ENCODE measurements around the gene PATE2.

PATE2 gene

GRCh38 chr11:125778728-125779127 is at the start of gene PATE2:
TSS of gene PATE2 (minus strand) at chr11:125778828. CDS start at chr11:125778773, 55 bp downstream.
- DNase-seq = no peak

DNA sequence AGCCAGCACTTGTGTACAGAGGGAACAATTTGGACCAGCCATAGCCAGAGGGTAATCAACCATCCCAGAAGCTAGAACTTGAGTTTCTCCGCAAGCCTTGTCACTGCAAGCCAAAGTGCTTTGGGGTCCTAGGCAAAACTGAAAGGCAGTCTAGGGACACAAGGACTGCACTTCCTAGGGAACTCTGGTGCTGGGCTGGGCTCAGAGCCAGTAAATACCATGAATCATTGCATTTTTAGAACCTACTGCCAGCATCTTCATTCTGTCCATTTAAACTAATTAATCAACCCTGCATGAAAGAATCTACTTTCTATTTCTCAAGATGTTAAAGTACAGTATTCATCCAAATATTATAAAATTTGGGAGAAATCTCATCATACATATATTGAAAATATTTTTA is 29.3 kb upstream of the PATE2 start:
- DNase-seq = no peak

DNA sequence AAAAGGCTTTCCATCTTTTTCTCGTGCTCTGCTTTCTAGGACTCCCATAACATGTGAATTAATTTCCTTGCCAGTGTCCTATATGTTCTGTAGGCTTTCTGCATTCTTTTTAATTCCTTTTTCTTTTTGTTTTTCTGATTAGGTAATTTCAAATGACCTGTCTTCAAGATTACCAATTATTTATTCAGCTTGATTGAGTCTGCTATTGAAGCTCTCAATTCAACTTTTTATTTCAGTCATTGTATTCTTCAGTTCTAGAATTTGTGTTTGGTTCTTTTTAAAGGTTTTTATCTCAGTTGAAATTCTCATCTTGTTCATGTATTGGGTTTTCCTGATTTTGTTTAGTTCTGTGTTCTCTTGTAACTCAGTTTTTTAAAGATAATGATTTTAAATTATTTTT is 23.8 kb upstream of the PATE2 start:
- no peak for DNase-seq

DNA sequence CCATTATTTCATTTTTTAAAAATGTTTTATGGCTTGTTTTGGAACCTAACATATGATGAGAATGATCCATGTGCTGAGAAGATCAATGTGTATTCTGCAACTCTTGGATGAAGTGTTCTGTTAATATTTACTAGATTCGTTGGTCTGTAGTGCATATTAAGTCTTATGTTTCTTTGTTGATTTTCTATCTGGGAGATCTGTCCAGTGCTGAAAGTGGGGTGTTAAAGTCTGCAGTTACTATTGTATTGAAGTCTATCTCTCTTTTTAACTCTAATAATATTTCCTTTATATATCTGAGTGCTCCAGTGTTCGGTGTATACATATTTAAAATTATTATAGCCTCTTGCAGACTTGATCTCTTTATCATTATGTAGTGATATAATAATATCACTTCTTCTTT is 21.2 kb upstream of the PATE2 start:
- DNase-seq = no peak

- no peak for DNase-seq
Measured at GRCh38 chr11:125797641-125798040, 19.0 kb upstream of the PATE2 start.

DNA sequence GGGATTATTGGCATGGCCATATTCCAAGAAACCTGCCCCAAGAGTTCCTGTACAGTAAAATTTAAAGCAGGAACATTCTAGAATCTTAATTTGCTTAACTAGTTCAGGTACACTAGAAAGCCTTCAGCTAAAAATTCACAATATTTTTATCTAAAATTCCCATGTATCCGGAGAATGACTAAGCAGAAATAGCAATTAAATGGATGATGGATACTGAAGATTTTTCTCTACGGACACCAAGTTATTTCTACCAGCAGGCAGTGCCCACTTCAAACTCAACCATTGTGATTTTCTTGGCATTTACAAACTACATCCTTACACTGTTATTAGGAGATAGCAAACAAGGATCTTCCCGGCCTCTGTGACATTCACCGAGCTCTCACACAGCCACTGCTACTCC is 12.2 kb upstream of the PATE2 start:
- DNase-seq = no peak

DNA sequence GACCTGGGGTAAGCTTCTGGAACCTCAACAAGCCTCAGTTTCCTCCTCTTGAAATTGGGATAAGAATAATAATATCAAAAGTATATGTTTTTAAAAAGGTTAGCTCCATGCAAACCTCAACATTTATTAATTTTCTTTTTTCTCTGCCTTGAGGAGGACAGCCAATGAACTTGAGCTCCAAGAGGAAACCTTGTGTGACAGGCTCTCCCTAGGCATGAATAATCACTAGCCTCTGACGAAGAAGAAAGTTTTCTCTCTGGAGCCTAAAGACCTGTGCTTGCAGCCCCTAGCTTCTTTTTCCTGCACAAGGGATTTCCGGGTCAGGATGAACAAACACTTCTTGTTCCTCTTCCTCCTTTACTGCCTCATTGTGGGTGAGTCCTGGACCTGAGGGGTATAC is 9.2 kb upstream of the PATE2 start, which contains the start of gene PATE3:
TSS of gene PATE3 (plus strand) at position 301 of the 400 bp plus-strand sequence. CDS start at position 326, 25 bp downstream.
- no peak for DNase-seq

GRCh38 chr11:125784678-125785077 is 6.0 kb upstream of the PATE2 start:
- DNase-seq = no peak

- DNase-seq = no peak
Measured at GRCh38 chr11:125777309-125777708, 1.3 kb downstream of the PATE2 start.

DNA sequence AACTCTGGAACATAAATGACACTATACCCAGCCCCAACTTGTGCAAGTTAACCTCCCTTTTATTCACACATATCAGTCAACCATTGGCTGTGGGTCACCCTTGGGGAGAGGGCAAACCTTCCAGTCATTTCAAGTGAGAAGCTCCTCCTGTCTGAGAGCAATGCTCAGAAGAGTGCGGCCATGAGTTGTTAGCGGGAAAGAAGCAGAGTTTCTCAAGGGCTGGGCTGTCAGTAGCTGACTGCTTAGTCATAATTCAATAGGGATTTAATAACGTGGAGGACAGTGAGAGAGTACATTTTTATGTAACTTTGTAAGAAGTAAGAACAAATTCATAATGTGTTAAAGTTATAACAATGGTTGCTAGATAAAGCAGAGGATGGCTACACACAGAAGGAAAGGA is 5.1 kb downstream of the PATE2 start:
- no peak for DNase-seq

- no peak for DNase-seq
Measured at GRCh38 chr11:125772834-125773505, 5.7 kb downstream of the PATE2 start.

DNA sequence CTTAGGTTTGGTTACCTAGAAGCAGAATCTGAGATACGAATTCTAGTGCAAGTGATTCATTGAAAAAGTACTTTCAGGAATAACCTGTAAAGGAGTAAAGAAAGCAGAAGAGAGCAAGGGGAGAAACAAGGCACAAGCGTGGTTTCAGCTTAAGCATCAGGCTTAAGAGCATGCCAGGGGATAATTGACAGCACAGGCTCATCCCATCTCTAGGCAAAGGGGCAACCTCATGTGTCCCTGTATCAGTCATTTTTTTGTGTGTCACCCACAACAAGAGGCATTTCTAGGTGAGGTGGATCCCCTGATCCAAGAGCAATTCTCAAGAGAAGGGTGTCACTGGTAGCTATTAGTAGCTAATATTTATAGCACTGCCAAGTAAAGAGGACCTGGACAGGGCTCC is 8.0 kb downstream of the PATE2 start:
- no peak for DNase-seq

DNA sequence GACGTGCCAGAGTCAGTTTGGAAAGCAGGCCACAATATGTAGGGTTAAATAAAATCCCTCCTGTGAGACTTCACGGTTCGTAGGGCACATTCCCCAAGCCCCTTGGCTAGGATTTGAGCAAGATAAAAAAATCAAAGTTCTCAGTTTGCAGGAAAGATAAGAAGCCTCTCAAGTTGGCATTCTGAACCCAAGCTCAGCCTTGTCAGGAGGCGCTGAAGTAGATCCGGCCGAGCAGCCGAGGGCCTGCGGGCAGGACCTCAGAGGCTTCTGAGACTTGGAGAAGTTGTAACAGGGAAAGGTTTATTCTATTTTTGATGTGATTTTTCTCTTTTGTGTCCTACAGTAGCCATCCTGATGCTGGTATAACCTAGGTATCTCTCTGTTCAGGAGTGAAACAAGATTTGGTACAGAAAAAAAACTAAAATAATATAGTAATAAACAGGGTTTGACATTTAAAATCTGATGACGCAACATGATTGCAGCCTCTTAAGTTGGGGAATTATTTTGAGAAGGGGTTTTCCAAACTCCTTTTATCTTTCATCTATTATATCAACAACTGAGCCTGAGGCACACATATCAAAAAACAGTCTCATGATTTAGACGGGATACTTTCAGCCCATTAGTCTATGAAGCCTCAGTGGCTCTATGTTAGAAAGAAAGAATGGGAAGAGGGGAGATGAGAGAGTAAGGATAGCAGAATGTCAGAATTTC is 10.1 kb downstream of the PATE2 start:
- no peak for DNase-seq

- DNase-seq = no peak
Measured at GRCh38 chr11:125766251-125766650, 12.4 kb downstream of the PATE2 start.

GRCh38 chr11:125763483-125763882 is 15.1 kb downstream of the PATE2 start:
- DNase-seq = no peak

DNA sequence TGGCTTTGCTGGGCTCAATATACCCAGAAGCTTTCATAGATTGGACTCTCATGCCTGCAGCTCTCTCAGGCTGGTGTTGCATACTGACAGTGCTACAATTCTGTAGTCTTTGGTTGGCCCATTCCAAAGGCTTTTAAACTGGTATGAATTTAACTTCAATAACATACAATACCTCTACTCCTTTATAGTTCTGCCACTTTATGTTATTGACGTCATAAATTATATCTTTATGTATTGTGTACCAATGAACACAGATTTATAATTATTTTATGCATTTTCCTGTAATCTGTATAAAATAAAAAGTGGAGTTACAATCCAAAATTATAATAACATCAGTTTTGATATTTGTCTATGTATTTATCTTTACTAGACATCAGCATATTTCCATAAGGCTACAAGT is 16.2 kb downstream of the PATE2 start:
- DNase-seq = no peak

GRCh38 chr11:125756050-125756449 is 22.6 kb downstream of the PATE2 start:
- DNase-seq = no peak

DNA sequence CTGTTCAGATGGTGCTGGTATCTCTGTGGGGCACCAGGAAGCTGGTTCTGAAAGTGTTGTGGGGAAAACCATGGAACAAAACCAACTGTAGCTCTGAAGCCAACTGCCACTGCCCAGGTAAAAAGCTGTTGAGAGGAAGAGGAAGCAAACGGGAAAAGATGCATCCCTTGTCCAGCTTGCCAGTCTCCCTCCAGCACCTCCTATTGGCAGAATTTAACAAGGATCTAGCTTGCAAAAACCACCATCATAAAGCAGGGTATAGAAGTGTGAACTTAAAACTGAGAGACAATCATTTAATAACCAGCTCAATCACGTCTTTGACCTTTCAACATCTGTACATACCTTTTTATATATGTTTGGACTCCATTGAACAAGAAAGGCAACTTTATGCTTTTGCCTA is 28.0 kb downstream of the PATE2 start:
- DNase-seq = no peak

DNA sequence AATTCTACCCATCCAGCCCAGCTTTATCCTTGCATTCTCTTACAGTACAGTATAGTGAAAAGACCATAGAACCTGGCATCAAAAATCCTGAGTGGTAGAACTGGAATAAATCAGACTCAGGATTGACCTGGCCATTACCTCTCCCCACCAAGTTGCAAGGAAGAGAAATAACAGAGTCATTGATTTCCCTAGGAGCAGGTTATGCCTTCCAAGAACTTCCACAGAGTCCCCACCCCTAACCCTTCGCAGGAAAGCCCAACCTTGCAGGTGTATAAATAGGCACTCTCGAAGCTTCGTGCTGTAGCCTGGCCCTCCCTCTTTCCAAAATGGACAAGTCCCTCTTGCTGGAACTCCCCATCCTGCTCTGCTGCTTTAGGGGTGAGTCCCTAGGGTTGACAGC is 32.6 kb downstream of the PATE2 start, which contains the start of gene PATE1:
TSS of gene PATE1 (plus strand) at position 301 of the 400 bp plus-strand sequence. CDS start at position 327, 26 bp downstream.
- no peak for DNase-seq

- DNase-seq = no peak
Measured at GRCh38 chr11:125743681-125744080, 34.9 kb downstream of the PATE2 start.

DNA sequence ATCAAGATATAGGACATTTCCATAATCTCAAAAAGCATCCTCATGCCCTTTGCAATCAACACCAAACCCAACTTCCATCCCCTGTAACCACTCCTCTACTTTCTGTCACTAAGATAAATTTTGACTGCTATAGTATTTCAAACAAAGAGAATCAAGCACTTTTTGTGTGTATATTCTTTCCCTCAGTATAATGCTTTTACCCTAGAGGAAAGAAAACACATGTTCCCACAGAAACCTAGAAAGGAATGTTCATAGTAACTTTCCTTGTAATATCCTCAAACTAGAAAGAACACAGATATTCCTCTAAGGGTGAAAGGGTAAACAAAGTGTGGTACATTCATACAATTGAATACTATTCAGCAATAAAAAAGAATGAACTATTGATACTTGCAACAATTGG is 38.0 kb downstream of the PATE2 start:
- no peak for DNase-seq

DNA sequence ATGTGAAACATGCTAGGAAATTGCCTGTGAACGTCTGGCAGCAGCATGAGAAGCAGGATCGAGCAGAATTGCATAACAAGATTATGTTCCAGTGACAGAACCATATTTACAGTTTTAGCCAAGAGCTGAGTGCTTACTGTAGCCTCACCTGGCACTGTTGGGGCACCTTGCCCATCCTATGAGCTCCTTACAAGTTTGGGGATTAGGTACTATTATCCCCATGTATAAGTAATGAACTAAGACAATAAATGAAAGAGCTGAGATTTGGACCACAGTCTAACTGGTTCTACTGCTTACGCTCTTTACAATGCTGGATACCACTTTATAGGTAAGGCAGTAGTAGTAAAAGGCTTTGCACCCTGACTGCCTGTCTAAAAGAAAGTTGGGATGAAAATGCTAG is 49.7 kb downstream of the PATE2 start:
- DNase-seq = no peak

Data from cerebellar nuclear complex (tissue), 1 donor.